ENCODE data around the gene NDUFB2.

Gene NDUFB2

GRCh38 chr7:140745266-140746058, 49.0 kb downstream of the NDUFB2 start:
- no peak for FAIRE-seq

- FAIRE-seq: no peak
These were observed 50.2 kb downstream of the NDUFB2 start for GRCh38 chr7:140746751-140747150.

- FAIRE-seq: no peak
These were observed 56.0 kb downstream of the NDUFB2 start for GRCh38 chr7:140752533-140752932.

- no peak for FAIRE-seq
These were observed 58.0 kb downstream of the NDUFB2 start for GRCh38 chr7:140754506-140754905.
